CD14-positive monocyte (primary cell): ENCODE measurements around the gene NXPH1. TPM values are rescaled to one million over a fixed set of nuclear protein-coding genes. Genes with fewer than 3 reads are reported as not detected.

Experiments used
- DNase-seq, 3 donors: peaks; one replicate each; pipeline ENCODE4 v3.0.0-alpha.2; 2011 to 2022
- H2AFZ ChIP-seq: 2 replicates; pipeline ENCODE4 v1.6.0; 2012; ENCODE audit warnings: mild to moderate bottlenecking, low read depth, low read length, inconsistent platforms; ENCODE audit not compliant: insufficient read depth, poor library complexity, severe bottlenecking
- H3K27ac ChIP-seq, 2 donors: 1 replicate in 1 of 2; 2 replicates in 1 of 2; pipeline ENCODE4 v1.5.1; 2012 to 2013; ENCODE audit warnings: low read length in 2 of 2, control low read depth in 1 of 2, inconsistent platforms in 1 of 2, low read depth in 1 of 2, mild to moderate bottlenecking in 1 of 2
- H3K27me3 ChIP-seq, 2 donors: one replicate each; pipeline versions ENCODE4 v1.6.0 to v1.6.1; 2011 to 2013; ENCODE audit warnings: low read length in 2 of 2; ENCODE audit not compliant: control insufficient read depth in 2 of 2, insufficient read depth in 2 of 2
- H3K36me3 ChIP-seq, 2 donors: replicated peaks in 1 of 2; 1 replicate in 1 of 2; 2 replicates in 1 of 2; pipeline versions ENCODE4 v1.5.1 to v1.6.1; 2012 to 2013; ENCODE audit warnings: low read length in 2 of 2, control low read depth in 1 of 2, inconsistent platforms in 1 of 2, mild to moderate bottlenecking in 1 of 2; ENCODE audit not compliant: insufficient read depth in 2 of 2, control insufficient read depth in 1 of 2
- H3K4me1 ChIP-seq, 2 donors: 1 replicate in 1 of 2; 2 replicates in 1 of 2; pipeline versions ENCODE4 v1.5.1 to v1.6.1; 2012 to 2013; ENCODE audit warnings: low read length in 2 of 2, control low read depth in 1 of 2, inconsistent platforms in 1 of 2, mild to moderate bottlenecking in 1 of 2, moderate library complexity in 1 of 2; ENCODE audit not compliant: insufficient read depth in 2 of 2, control insufficient read depth in 1 of 2
- H3K4me2 ChIP-seq: replicated peaks from 2 replicates; pipeline ENCODE3; 2012; ENCODE audit warnings: low read length, moderate library complexity, mild to moderate bottlenecking; ENCODE audit not compliant: poor library complexity, severe bottlenecking; ENCODE audit errors: extremely low read depth
- H3K4me3 ChIP-seq, 3 experiments: fragments of 200-600 bp in 1 of 3; sonication (generic) in 1 of 3; replicated peaks in 1 of 3; 1 replicate in 2 of 3; 2 replicates in 1 of 3; pipeline ENCODE4 v1.5.1; 2011 to 2013; ENCODE audit warnings: low read length in 3 of 3, mild to moderate bottlenecking in 3 of 3, control low read depth in 2 of 3, low read depth in 2 of 3, inconsistent platforms in 1 of 3, moderate library complexity in 1 of 3
- H3K79me2 ChIP-seq: 2 replicates; pipeline ENCODE4 v1.6.0; 2012; ENCODE audit warnings: mild to moderate bottlenecking, control low read depth, inconsistent platforms, low read length, moderate library complexity; ENCODE audit not compliant: insufficient read depth
- H3K9ac ChIP-seq: 2 replicates; pipeline ENCODE4 v1.6.0; 2017; ENCODE audit warnings: low read length, mild to moderate bottlenecking; ENCODE audit not compliant: insufficient read depth, poor library complexity, severe bottlenecking
- H3K9me3 ChIP-seq, 2 donors: replicated peaks in 1 of 2; 1 replicate in 1 of 2; 2 replicates in 1 of 2; pipeline versions ENCODE4 v1.5.1 to v1.6.1; 2012 to 2013; ENCODE audit warnings: low read length in 2 of 2, control low read depth in 1 of 2; ENCODE audit not compliant: control insufficient read depth in 1 of 2, insufficient read depth in 1 of 2
- H4K20me1 ChIP-seq: 2 replicates; pipeline ENCODE4 v1.6.0; 2012; ENCODE audit warnings: mild to moderate bottlenecking, low read length, control low read depth, moderate library complexity; ENCODE audit not compliant: insufficient read depth
- H3K27ac Mint-ChIP-seq, 7 donors: one replicate each; pipeline ENCODE4 v1.8.0; 2020; ENCODE audit warnings: mild to moderate bottlenecking in 7 of 7, mixed read lengths in 7 of 7, moderate library complexity in 6 of 7, inconsistent platforms in 2 of 7
- H3K27me3 Mint-ChIP-seq, 3 donors: one replicate each; pipeline ENCODE4 v1.8.0; 2021 to 2022; ENCODE audit warnings: low read depth in 3 of 3, mild to moderate bottlenecking in 3 of 3, mixed read lengths in 3 of 3, moderate library complexity in 3 of 3, inconsistent platforms in 1 of 3
- H3K36me3 Mint-ChIP-seq, 2 donors: one replicate each; pipeline ENCODE4 v1.8.0; 2020; ENCODE audit warnings: mixed read lengths in 2 of 2, inconsistent platforms in 1 of 2, mild to moderate bottlenecking in 1 of 2
- H3K4me1 Mint-ChIP-seq: one replicate; pipeline ENCODE4 v1.8.0; 2020; ENCODE audit warnings: mild to moderate bottlenecking, mixed read lengths
- H3K4me3 Mint-ChIP-seq, 2 donors: one replicate each; pipeline ENCODE4 v1.8.0; 2020; ENCODE audit warnings: mild to moderate bottlenecking in 2 of 2, mixed read lengths in 2 of 2, moderate library complexity in 1 of 2
- H3K9me3 Mint-ChIP-seq, 7 donors: one replicate each; pipeline ENCODE4 v1.8.0; 2020 to 2022; ENCODE audit warnings: mixed read lengths in 7 of 7, mild to moderate bottlenecking in 6 of 7, moderate library complexity in 6 of 7, inconsistent platforms in 2 of 7
- WGBS: methylation state at CpG from one replicate; pipeline ENCODE4 v1.1.5; 2013; ENCODE audit warnings: missing lambda C conversion rate; ENCODE audit not compliant: insufficient coverage; 5-methylcytosine and 5-hydroxymethylcytosine counted together
- intact Hi-C, 2 donors: fragments of 100-400 bp; cut with micrococcal nuclease; formaldehyde crosslinking; loops; one replicate each; pipeline versions ENCODE4 v1.15.0 to v1.15.1; 2023
- polyA plus RNA-seq, 3 donors: library from polyadenylated mRNA; depleted of rRNA in 1 of 3; unstranded in 2 of 3; stranded (reverse) in 1 of 3; fragments of 300-500 nt in 2 of 3; fragments of >200 nt in 1 of 3; fragmentation: Illumina TruSeq in 2 of 3; gene quantifications; 1 replicate in 2 of 3; 2 replicates in 1 of 3; pipeline ENCODE4 v1.2.3, GENCODE V29; 2012 to 2021
- TF ChIP-seq, protein P1 (sequence below): fragments of 200-600 bp; IDR thresholded peaks from one replicate; pipeline ENCODE4 v1.8.0; 2022; ENCODE audit warnings: antibody characterized with exemption, mild to moderate bottlenecking

NXPH1 gene
- polyA plus RNA-seq, 3 donors: not detected

DNA sequence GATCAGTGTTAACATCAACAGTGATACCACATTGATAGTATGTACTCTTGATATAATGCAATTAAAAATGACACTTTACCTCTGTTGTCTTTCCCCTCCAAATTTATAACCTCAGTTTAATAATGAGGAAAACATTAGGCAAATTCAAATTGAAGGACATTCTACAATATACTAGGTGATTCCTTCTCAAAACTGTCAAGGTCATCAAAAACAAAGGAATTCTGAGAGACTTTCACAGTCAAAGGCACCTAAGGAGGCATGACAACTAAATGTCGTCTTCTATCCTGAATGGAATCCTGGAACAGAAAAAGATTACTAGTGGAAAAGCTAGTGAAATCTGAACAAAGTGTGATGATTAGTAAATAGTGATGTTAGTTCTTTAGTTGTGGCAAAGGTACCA is 22.3 kb upstream of the NXPH1 start:
- H3K36me3 Mint-ChIP-seq: no peaks in the 10 kb centered on the region
- TF ChIP-seq, protein P1, sequence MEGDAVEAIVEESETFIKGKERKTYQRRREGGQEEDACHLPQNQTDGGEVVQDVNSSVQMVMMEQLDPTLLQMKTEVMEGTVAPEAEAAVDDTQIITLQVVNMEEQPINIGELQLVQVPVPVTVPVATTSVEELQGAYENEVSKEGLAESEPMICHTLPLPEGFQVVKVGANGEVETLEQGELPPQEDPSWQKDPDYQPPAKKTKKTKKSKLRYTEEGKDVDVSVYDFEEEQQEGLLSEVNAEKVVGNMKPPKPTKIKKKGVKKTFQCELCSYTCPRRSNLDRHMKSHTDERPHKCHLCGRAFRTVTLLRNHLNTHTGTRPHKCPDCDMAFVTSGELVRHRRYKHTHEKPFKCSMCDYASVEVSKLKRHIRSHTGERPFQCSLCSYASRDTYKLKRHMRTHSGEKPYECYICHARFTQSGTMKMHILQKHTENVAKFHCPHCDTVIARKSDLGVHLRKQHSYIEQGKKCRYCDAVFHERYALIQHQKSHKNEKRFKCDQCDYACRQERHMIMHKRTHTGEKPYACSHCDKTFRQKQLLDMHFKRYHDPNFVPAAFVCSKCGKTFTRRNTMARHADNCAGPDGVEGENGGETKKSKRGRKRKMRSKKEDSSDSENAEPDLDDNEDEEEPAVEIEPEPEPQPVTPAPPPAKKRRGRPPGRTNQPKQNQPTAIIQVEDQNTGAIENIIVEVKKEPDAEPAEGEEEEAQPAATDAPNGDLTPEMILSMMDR: no peak
- Histone ChIP-seq H3K4me2 (no peak overlapping the region), H3K27ac (no peak overlapping the region), H3K27me3 (no peaks in the 10 kb centered on the region), H2AFZ (no peak overlapping the region), H3K36me3 (no peaks in the 10 kb centered on the region), H3K79me2 (no peaks in the 10 kb centered on the region), H3K9ac (no peak overlapping the region), H3K4me3 (no peak overlapping the region), H3K9me3 (no peaks in the 10 kb centered on the region), H3K4me1 (no peaks in the 10 kb centered on the region), H4K20me1 (no peaks in the 10 kb centered on the region)
- H3K27me3 Mint-ChIP-seq: peaks cover 0 to 3% (median 0%) of the 10 kb centered on the region in 3 donors
- no peaks in the 10 kb centered on the region for H3K4me1 Mint-ChIP-seq
- peaks cover 0 to 4% (median 0%) of the 10 kb centered on the region in 7 donors for H3K9me3 Mint-ChIP-seq
- DNase-seq: no peak
- intact Hi-C loops: no loop called here
- no peak overlapping the region for H3K4me3 Mint-ChIP-seq
- H3K27ac Mint-ChIP-seq: no peak overlapping the region
- WGBS: no CpG with 5 or more reads among the region's 1 CpG

DNA sequence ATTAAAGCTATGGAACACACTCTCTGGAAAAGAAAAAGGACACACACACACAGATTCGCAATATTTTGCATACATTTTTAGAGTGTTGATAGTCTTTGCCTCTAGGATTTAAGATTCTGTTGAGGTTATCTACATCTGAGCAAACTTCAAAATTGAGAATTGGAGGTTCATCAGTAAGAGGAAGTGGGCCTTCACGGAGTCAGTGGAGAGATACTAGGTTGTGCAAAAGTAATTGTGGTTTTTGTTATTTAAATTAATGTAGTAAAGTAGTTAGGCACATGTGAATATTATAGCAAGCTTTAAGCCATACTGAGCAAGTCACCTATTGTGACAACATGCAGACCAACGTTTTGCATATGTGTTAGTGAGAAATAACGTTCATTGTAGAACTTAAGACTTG is 19.8 kb upstream of the NXPH1 start:
- Histone ChIP-seq H3K4me2 (no peak overlapping the region), H3K9me3 (no peaks in the 10 kb centered on the region), H3K27ac (no peak overlapping the region), H3K4me3 (no peak overlapping the region), H3K79me2 (no peaks in the 10 kb centered on the region), H3K36me3 (no peaks in the 10 kb centered on the region), H3K27me3 (no peaks in the 10 kb centered on the region), H3K4me1 (no peaks in the 10 kb centered on the region), H3K9ac (no peak overlapping the region), H4K20me1 (no peaks in the 10 kb centered on the region), H2AFZ (no peak overlapping the region)
- Mint-ChIP-seq H3K4me3 (no peak overlapping the region), H3K27me3 (peaks cover 0 to 3% (median 0%) of the 10 kb centered on the region in 3 donors), H3K36me3 (no peaks in the 10 kb centered on the region), H3K9me3 (peaks cover 0 to 2% (median 0%) of the 10 kb centered on the region in 7 donors), H3K27ac (no peak overlapping the region), H3K4me1 (no peaks in the 10 kb centered on the region)
- intact Hi-C loops: no loop called here
- TF ChIP-seq, protein P1: no peak
- WGBS: 33% methylated on average over 1 of the region's 4 CpGs
- no peak for DNase-seq
